IMR-90 (cell line): ENCODE measurements around the gene PDGFD. TPM values are rescaled to one million over a fixed set of nuclear protein-coding genes. Genes with fewer than 3 reads are reported as not detected.

ENCODE experiments used
- ATAC-seq: fragments of 200-7000 bp; cut with Tn5 transposase; 2 replicates; pipeline ENCODE4 v1.9.1; 2020; ENCODE audit warnings: low read depth, mild to moderate bottlenecking, moderate library complexity
- BruUV-seq: library from RNA; stranded (reverse); fragments of 400-500 nt; replicated peaks from 2 replicates; lab custom pipeline; 2021; lab: Mats Ljungman, UMichigan
- CTCF ChIA-PET: fragments of 300-600 bp; formaldehyde crosslinking; extraction: SDS; loops from one replicate; lab custom pipeline; 2021; ENCODE audit warnings: antibody characterized with exemption; lab: Yijun Ruan, JAX
- POLR2A ChIA-PET: fragments of 300-600 bp; sonication (Branson Sonifier 250); formaldehyde crosslinking; loops from one replicate; lab custom pipeline; 2022; ENCODE audit warnings: antibody characterized with exemption; ENCODE audit not compliant: unreplicated experiment; lab: Charles Lee
- DNase-seq: peaks from one replicate; pipeline ENCODE4 v3.0.0; 2013
- H2AFZ ChIP-seq: replicated peaks from 2 replicates; pipeline ENCODE3; 2013; ENCODE audit warnings: low read length, mild to moderate bottlenecking; ENCODE audit not compliant: poor library complexity
- H2AK5ac ChIP-seq: 2 replicates; pipeline ENCODE4 v1.6.1; 2013; ENCODE audit warnings: low read depth, low read length, inconsistent platforms
- H2AK9ac ChIP-seq: replicated peaks from 2 replicates; pipeline ENCODE3; 2013; ENCODE audit warnings: mild to moderate bottlenecking, low read depth, low read length, moderate library complexity; ENCODE audit not compliant: poor library complexity
- H2BK120ac ChIP-seq: 2 replicates; pipeline ENCODE4 v1.6.1; 2013; ENCODE audit warnings: low read depth, low read length, inconsistent platforms
- H2BK15ac ChIP-seq: 3 replicates; pipeline ENCODE4 v1.6.1; 2013; ENCODE audit warnings: low read depth, low read length, inconsistent platforms
- H2BK20ac ChIP-seq: 2 replicates; pipeline ENCODE4 v1.6.1; 2013; ENCODE audit warnings: low read depth, mild to moderate bottlenecking, inconsistent platforms, low read length, moderate library complexity
- H2BK5ac ChIP-seq: 2 replicates; pipeline ENCODE4 v1.6.1; 2013; ENCODE audit warnings: mild to moderate bottlenecking, low read depth, low read length, inconsistent platforms; ENCODE audit not compliant: poor library complexity, severe bottlenecking
- H3K14ac ChIP-seq: replicated peaks from 2 replicates; pipeline ENCODE4 v1.6.1; 2013; ENCODE audit warnings: low read depth, low read length, inconsistent platforms
- H3K18ac ChIP-seq: 2 replicates; pipeline ENCODE4 v1.6.1; 2013; ENCODE audit warnings: low read depth, low read length, control low read depth
- H3K23ac ChIP-seq: 2 replicates; pipeline ENCODE4 v1.6.1; 2013; ENCODE audit warnings: low read depth, low read length, inconsistent platforms
- H3K27ac ChIP-seq: 2 replicates; pipeline ENCODE4 v1.5.1; 2013; ENCODE audit warnings: mild to moderate bottlenecking, control low read depth, low read length; ENCODE audit not compliant: insufficient read depth
- H3K27me3 ChIP-seq: 2 replicates; pipeline ENCODE4 v1.6.1; 2013; ENCODE audit warnings: low read length; ENCODE audit not compliant: control insufficient read depth, insufficient read depth
- H3K36me3 ChIP-seq: 2 replicates; pipeline ENCODE4 v1.6.1; 2013; ENCODE audit warnings: low read length, mixed read lengths; ENCODE audit not compliant: control insufficient read depth, insufficient read depth
- H3K4ac ChIP-seq: 2 replicates; pipeline ENCODE4 v1.6.1; 2013; ENCODE audit warnings: low read depth, low read length, inconsistent platforms
- H3K4me1 ChIP-seq: 2 replicates; pipeline ENCODE4 v1.6.1; 2013; ENCODE audit warnings: low read length, mixed read lengths; ENCODE audit not compliant: control insufficient read depth, insufficient read depth
- H3K4me2 ChIP-seq: 2 replicates; pipeline ENCODE4 v1.6.1; 2013; ENCODE audit warnings: low read depth, mild to moderate bottlenecking, control low read depth, low read length, moderate library complexity
- H3K4me3 ChIP-seq: 2 replicates; pipeline ENCODE4 v1.5.1; 2013; ENCODE audit warnings: low read depth, mild to moderate bottlenecking, control low read depth, low read length, moderate library complexity; ENCODE audit not compliant: insufficient read depth
- H3K56ac ChIP-seq: 2 replicates; pipeline ENCODE4 v1.6.1; 2013; ENCODE audit warnings: low read length, inconsistent platforms; ENCODE audit not compliant: insufficient read depth; ENCODE audit errors: extremely low read depth
- H3K79me1 ChIP-seq, 2 experiments: 2 replicates each; pipeline ENCODE4 v1.6.1; 2013; ENCODE audit warnings: low read length in 2 of 2, inconsistent platforms in 1 of 2, low read depth in 1 of 2
- H3K9ac ChIP-seq: 2 replicates; pipeline ENCODE4 v1.6.1; 2013; ENCODE audit warnings: low read depth, low read length, control low read depth
- H3K9me1 ChIP-seq: 2 replicates; pipeline ENCODE4 v1.6.1; 2013; ENCODE audit warnings: low read length, inconsistent platforms; ENCODE audit not compliant: insufficient read depth
- H3K9me3 ChIP-seq: 2 replicates; pipeline ENCODE4 v1.6.1; 2013; ENCODE audit warnings: low read length; ENCODE audit not compliant: control insufficient read depth, insufficient read depth
- H4K20me1 ChIP-seq: 2 replicates; pipeline ENCODE4 v1.6.1; 2013; ENCODE audit warnings: low read length, inconsistent platforms; ENCODE audit not compliant: insufficient read depth
- H4K5ac ChIP-seq: 2 replicates; pipeline ENCODE4 v1.6.1; 2013; ENCODE audit warnings: mild to moderate bottlenecking, low read depth, low read length, control low read depth
- H4K8ac ChIP-seq, 2 experiments: 2 replicates each; pipeline ENCODE4 v1.6.1; 2013; ENCODE audit warnings: low read depth in 2 of 2, low read length in 2 of 2, control low read depth in 1 of 2, inconsistent platforms in 1 of 2
- H4K91ac ChIP-seq: 2 replicates; pipeline ENCODE4 v1.6.1; 2013; ENCODE audit warnings: low read depth, low read length, inconsistent platforms; ENCODE audit not compliant: insufficient read depth
- BHLHE40 ChIP-seq: fragments of 150-350 bp; IDR thresholded peaks from 2 replicates; pipeline ENCODE4 v1.6.1; 2016; ENCODE audit warnings: mild to moderate bottlenecking, low read depth, low read length
- CEBPB ChIP-seq: IDR thresholded peaks from 2 replicates; pipeline ENCODE4 v1.6.1; 2012; ENCODE audit warnings: low read depth, low read length, improper control_type of control experiment
- FOS ChIP-seq: fragments of 150-350 bp; IDR thresholded peaks from 2 replicates; pipeline ENCODE4 v1.6.1; 2016; ENCODE audit warnings: low read depth, low read length
- MAFK ChIP-seq: IDR thresholded peaks from 2 replicates; pipeline ENCODE4 v1.6.1; 2012; ENCODE audit warnings: low read depth, low read length, improper control_type of control experiment
- MAZ ChIP-seq: IDR thresholded peaks from 2 replicates; pipeline ENCODE4 v1.6.1; 2012; ENCODE audit warnings: low read depth, mild to moderate bottlenecking, low read length, improper control_type of control experiment, moderate library complexity, borderline replicate concordance
- MXI1 ChIP-seq: IDR thresholded peaks from 2 replicates; pipeline ENCODE4 v1.6.1; 2012; ENCODE audit warnings: low read depth, mild to moderate bottlenecking, low read length, moderate library complexity, borderline replicate concordance
- RCOR1 ChIP-seq: IDR thresholded peaks from 2 replicates; pipeline ENCODE4 v1.6.1; 2012; ENCODE audit warnings: mild to moderate bottlenecking, low read length, improper control_type of control experiment; ENCODE audit not compliant: insufficient replicate concordance
- RFX5 ChIP-seq: IDR thresholded peaks from 2 replicates; pipeline ENCODE4 v1.8.0; 2012; ENCODE audit warnings: low read depth, mild to moderate bottlenecking, low read length, moderate library complexity
- WGBS, 2 experiments: methylation state at CpG; one replicate each; pipeline versions ENCODE4 v1.1.5 to v1.1.7; 2013; ENCODE audit warnings: missing lambda C conversion rate in 2 of 2; ENCODE audit not compliant: insufficient read length in 1 of 2; ENCODE audit errors: extremely low coverage in 2 of 2; 5-methylcytosine and 5-hydroxymethylcytosine counted together
- dilution Hi-C: fragments of 300-500 bp; cut with HindIII; formaldehyde crosslinking; loops from one replicate; pipeline ENCODE4 v1.14.3; 2018; ENCODE audit warnings: low sequenced_read_pairs; ENCODE audit not compliant: unreplicated experiment
- in situ Hi-C: fragments of 300-500 bp; cut with MboI; formaldehyde crosslinking; loops from 3 replicates; pipeline ENCODE4 v1.14.3; 2019; ENCODE audit warnings: low sequenced_read_pairs, inconsistent platforms, mixed read lengths
- intact Hi-C: fragments of 100-400 bp; cut with micrococcal nuclease; formaldehyde crosslinking; loops from 2 replicates; pipeline ENCODE4 v1.10.0; 2022
- polyA plus RNA-seq, 3 experiments: library from polyadenylated mRNA; depleted of rRNA; stranded (reverse); fragments of >200 nt; gene quantifications; 2 replicates each; pipeline ENCODE4 v1.2.3, GENCODE V29; 2012; ENCODE audit warnings: low replicate concordance in 1 of 3
- total RNA-seq: library from RNA; depleted of rRNA; stranded (reverse); fragments of >200 nt; gene quantifications from 2 replicates; pipeline ENCODE4 v1.2.3, GENCODE V29; 2012
- TF ChIP-seq, protein P1 (sequence below): fragments of 150-350 bp; IDR thresholded peaks from 2 replicates; pipeline ENCODE4 v1.6.1; 2016; ENCODE audit warnings: low read depth, mild to moderate bottlenecking, low read length, moderate library complexity, borderline replicate concordance

PDGFD gene
- total and polyA plus RNA-seq, 2 of the 4 experiments (the other 2 are of a cell fraction): 2.1 to 3.0 TPM

DNA sequence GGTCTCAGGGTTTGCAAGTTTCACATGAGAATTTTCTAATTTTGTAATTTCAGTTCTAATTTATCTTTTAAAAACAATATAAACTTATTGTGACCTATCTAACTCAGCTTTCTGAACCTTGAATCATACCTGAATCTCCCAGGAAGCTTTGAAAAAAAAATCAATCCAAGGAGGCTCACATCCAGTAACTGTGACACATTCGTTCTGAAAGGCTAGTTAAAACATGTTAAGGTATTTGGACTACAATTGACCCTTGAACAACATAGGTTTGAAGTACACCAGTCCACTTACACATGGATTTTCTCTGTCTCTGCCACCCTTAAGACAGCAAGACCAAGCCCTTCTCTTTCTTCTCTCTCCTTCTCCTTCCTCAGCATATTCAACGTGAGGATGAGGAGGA is 87.5 kb downstream of the PDGFD start:
- no peak overlapping the region for H2BK120ac ChIP-seq
- H3K4ac ChIP-seq: no peak overlapping the region
- no peak overlapping the region for H2AK9ac ChIP-seq
- no peak overlapping the region for H4K8ac ChIP-seq
- no peaks in the 10 kb centered on the region for H3K27me3 ChIP-seq
- no peak for TF ChIP-seq MAFK
- TF ChIP-seq, protein P1, sequence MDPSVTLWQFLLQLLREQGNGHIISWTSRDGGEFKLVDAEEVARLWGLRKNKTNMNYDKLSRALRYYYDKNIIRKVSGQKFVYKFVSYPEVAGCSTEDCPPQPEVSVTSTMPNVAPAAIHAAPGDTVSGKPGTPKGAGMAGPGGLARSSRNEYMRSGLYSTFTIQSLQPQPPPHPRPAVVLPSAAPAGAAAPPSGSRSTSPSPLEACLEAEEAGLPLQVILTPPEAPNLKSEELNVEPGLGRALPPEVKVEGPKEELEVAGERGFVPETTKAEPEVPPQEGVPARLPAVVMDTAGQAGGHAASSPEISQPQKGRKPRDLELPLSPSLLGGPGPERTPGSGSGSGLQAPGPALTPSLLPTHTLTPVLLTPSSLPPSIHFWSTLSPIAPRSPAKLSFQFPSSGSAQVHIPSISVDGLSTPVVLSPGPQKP: no peak
- no peak for TF ChIP-seq MXI1
- no peak for TF ChIP-seq CEBPB
- TF ChIP-seq RFX5: no peak
- TF ChIP-seq BHLHE40: no peak
- TF ChIP-seq MAZ: no peak
- no peak for TF ChIP-seq RCOR1
- no peak for TF ChIP-seq FOS
- H3K9ac ChIP-seq: no peak overlapping the region
- H2BK20ac ChIP-seq: no peak overlapping the region
- DNase-seq: no peak
- H3K36me3 ChIP-seq: no peaks in the 10 kb centered on the region
- no peaks in the 10 kb centered on the region for H4K20me1 ChIP-seq
- no peaks in the 10 kb centered on the region for H3K9me3 ChIP-seq
- no CpG with 5 or more reads among the region's 2 CpGs for WGBS, 2 experiments
- no peaks in the 10 kb centered on the region for H3K4me1 ChIP-seq
- H3K56ac ChIP-seq: no peak overlapping the region
- dilution Hi-C loops (no loop called here), intact Hi-C loops (no loop called here), in situ Hi-C loops (no loop called here)
- no TSS peak for BruUV-seq
- ChIA-PET CTCF (no interaction called here), POLR2A (no interaction called here)
- no peak overlapping the region for H3K27ac ChIP-seq
- H2BK5ac ChIP-seq: no peak overlapping the region
- no peaks in the 10 kb centered on the region for H3K79me1 ChIP-seq
- ATAC-seq: no peak
- H3K4me3 ChIP-seq: no peak overlapping the region
- H3K18ac ChIP-seq: no peak overlapping the region
- no peak overlapping the region for H2BK15ac ChIP-seq
- H4K5ac ChIP-seq: no peak overlapping the region
- no peak overlapping the region for H2AK5ac ChIP-seq
- H3K9me1 ChIP-seq: no peaks in the 10 kb centered on the region
- H3K4me2 ChIP-seq: no peak overlapping the region
- H4K91ac ChIP-seq: no peak overlapping the region
- H3K14ac ChIP-seq: no peak overlapping the region
- H3K23ac ChIP-seq: no peak overlapping the region
- H2AFZ ChIP-seq: no peak overlapping the region
